ENCODE measurements around the gene FAM229A. TPM values are rescaled to one million over a fixed set of nuclear protein-coding genes. Genes with fewer than 3 reads are reported as not detected.

Gene FAM229A
- total and polyA plus RNA-seq, 9 of the 15 experiments (the other 6 are each of a cell fraction or from before 2014, with no cell fraction given), result 0.04 to 21.6 (median 7.4) TPM

- TF ChIP-seq ZNF324 (CRISPR knock-in tag; IDR thresholded peaks at IDR 0.05) (no peak), XRCC5 (IDR thresholded peaks at IDR 0.05; ENCODE audit: low read depth, low read length) (no peak), NUFIP1 (IDR thresholded peaks at IDR 0.05; ENCODE audit: partially characterized antibody) (no peak), VEZF1 (CRISPR knock-in tag; IDR thresholded peaks at IDR 0.05) (peak; percentile 97), PCBP2 (IDR thresholded peaks at IDR 0.05; ENCODE audit: low read depth, low read length, poor library complexity, severe bottlenecking) (no peak), BACH1 (tag; IDR thresholded peaks at IDR 0.05) (no peak), ZNF586 (CRISPR knock-in tag; conservative IDR thresholded peaks at IDR 0.05) (no peak), SMC3 (conservative IDR thresholded peaks at IDR 0.05; ENCODE audit: insufficient read depth, low read depth, low read length) (peak; percentile 64; the same call in 1 of the 2 replicates), TAL1 (IDR thresholded peaks at IDR 0.05) (no peak), TGIF2 (CRISPR knock-in tag; IDR thresholded peaks at IDR 0.05) (peak; percentile 43; the same call in 1 of the 2 replicates), ZC3H8 (IDR thresholded peaks at IDR 0.05) (no peak), ASH1L (IDR thresholded peaks at IDR 0.05; ENCODE audit: borderline replicate concordance, low read depth, partially characterized antibody) (no peak), HDAC2 (IDR thresholded peaks at IDR 0.05) (0 out of 2 replicates have a peak, but pooled peaks have one; percentile 29), ZNF174 (CRISPR knock-in tag; IDR thresholded peaks at IDR 0.05) (no peak), EWSR1 (IDR thresholded peaks at IDR 0.05; ENCODE audit: borderline replicate concordance, low read depth, partially characterized antibody) (no peak), BRF1 (IDR thresholded peaks at IDR 0.05; ENCODE audit: borderline replicate concordance, extremely low read depth, insufficient read length) (no peak)
- TF ChIP-seq, protein P1, sequence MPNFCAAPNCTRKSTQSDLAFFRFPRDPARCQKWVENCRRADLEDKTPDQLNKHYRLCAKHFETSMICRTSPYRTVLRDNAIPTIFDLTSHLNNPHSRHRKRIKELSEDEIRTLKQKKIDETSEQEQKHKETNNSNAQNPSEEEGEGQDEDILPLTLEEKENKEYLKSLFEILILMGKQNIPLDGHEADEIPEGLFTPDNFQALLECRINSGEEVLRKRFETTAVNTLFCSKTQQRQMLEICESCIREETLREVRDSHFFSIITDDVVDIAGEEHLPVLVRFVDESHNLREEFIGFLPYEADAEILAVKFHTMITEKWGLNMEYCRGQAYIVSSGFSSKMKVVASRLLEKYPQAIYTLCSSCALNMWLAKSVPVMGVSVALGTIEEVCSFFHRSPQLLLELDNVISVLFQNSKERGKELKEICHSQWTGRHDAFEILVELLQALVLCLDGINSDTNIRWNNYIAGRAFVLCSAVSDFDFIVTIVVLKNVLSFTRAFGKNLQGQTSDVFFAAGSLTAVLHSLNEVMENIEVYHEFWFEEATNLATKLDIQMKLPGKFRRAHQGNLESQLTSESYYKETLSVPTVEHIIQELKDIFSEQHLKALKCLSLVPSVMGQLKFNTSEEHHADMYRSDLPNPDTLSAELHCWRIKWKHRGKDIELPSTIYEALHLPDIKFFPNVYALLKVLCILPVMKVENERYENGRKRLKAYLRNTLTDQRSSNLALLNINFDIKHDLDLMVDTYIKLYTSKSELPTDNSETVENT (CRISPR knock-in tag; IDR thresholded peaks at IDR 0.05), result peak; percentile 27
- TF ChIP-seq, protein P2, sequence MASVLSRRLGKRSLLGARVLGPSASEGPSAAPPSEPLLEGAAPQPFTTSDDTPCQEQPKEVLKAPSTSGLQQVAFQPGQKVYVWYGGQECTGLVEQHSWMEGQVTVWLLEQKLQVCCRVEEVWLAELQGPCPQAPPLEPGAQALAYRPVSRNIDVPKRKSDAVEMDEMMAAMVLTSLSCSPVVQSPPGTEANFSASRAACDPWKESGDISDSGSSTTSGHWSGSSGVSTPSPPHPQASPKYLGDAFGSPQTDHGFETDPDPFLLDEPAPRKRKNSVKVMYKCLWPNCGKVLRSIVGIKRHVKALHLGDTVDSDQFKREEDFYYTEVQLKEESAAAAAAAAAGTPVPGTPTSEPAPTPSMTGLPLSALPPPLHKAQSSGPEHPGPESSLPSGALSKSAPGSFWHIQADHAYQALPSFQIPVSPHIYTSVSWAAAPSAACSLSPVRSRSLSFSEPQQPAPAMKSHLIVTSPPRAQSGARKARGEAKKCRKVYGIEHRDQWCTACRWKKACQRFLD (CRISPR knock-in tag; IDR thresholded peaks at IDR 0.05), result no peak
- TF ChIP-seq, protein P3, sequence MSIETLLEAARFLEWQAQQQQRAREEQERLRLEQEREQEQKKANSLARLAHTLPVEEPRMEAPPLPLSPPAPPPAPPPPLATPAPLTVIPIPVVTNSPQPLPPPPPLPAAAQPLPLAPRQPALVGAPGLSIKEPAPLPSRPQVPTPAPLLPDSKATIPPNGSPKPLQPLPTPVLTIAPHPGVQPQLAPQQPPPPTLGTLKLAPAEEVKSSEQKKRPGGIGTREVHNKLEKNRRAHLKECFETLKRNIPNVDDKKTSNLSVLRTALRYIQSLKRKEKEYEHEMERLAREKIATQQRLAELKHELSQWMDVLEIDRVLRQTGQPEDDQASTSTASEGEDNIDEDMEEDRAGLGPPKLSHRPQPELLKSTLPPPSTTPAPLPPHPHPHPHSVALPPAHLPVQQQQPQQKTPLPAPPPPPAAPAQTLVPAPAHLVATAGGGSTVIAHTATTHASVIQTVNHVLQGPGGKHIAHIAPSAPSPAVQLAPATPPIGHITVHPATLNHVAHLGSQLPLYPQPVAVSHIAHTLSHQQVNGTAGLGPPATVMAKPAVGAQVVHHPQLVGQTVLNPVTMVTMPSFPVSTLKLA (conservative IDR thresholded peaks at IDR 0.05), result peak in 1 of 2 experiments; percentile 62; a peak in 2 of 4 replicates
Measured at GRCh38 chr1:32334864-32335534, 27.3 kb downstream of the FAM229A start (continued).

Measured in K562 (cell line).